ENCODE results near the gene ABCC1.

- TF ChIP-seq CTCF (IDR thresholded peaks at IDR 0.05) (no peak), EP300 (IDR thresholded peaks at IDR 0.05; ENCODE audit: borderline replicate concordance in 1 of 2, low read depth in 1 of 2, low read length in 1 of 2) (no peak), MAX (IDR thresholded peaks at IDR 0.05; ENCODE audit: low read depth) (no peak), RAD21 (IDR thresholded peaks at IDR 0.05; ENCODE audit: low read length) (no peak), RCOR1 (IDR thresholded peaks at IDR 0.05; ENCODE audit: low read length) (no peak), USF2 (IDR thresholded peaks at IDR 0.05; ENCODE audit: borderline replicate concordance, low read depth, low read length) (no peak), TAF1 (IDR thresholded peaks at IDR 0.05; ENCODE audit: borderline replicate concordance, low read depth, low read length) (no peak), POLR2AphosphoS5 (IDR thresholded peaks at IDR 0.05; ENCODE audit: low read depth, low read length) (no peak), ZBTB33 (IDR thresholded peaks at IDR 0.05; ENCODE audit: borderline replicate concordance, low read depth) (no peak), CHD2 (IDR thresholded peaks at IDR 0.05; ENCODE audit: low read length, partially characterized antibody) (no peak), REST (IDR thresholded peaks at IDR 0.05; ENCODE audit: low read depth, low read length) (no peak), SIN3A (IDR thresholded peaks at IDR 0.05; ENCODE audit: borderline replicate concordance, low read depth, low read length) (no peak), EZH2phosphoT487 (IDR thresholded peaks at IDR 0.05; ENCODE audit: borderline replicate concordance, low read depth) (no peak)
These were observed 163.7 kb downstream of the ABCC1 start for GRCh38 chr16:16113076-16113475.

Data from SK-N-SH (cell line).